ENCODE measurements around the gene ZBTB7B. TPM values are rescaled to one million over a fixed set of nuclear protein-coding genes. Genes with fewer than 3 reads are reported as not detected.
A peak's percentile ranks its signal among the peaks of the same experiment; 100 is the strongest.

ZBTB7B gene
- total and polyA plus RNA-seq, 9 of the 15 experiments (the other 6 are each of a cell fraction or from before 2014, with no cell fraction given): 0.04 to 46.5 (median 15.2) TPM

GRCh38 chr1:154973344-154974101, 29.1 kb upstream of the ZBTB7B start (continued):
- TF ChIP-seq, protein P1, sequence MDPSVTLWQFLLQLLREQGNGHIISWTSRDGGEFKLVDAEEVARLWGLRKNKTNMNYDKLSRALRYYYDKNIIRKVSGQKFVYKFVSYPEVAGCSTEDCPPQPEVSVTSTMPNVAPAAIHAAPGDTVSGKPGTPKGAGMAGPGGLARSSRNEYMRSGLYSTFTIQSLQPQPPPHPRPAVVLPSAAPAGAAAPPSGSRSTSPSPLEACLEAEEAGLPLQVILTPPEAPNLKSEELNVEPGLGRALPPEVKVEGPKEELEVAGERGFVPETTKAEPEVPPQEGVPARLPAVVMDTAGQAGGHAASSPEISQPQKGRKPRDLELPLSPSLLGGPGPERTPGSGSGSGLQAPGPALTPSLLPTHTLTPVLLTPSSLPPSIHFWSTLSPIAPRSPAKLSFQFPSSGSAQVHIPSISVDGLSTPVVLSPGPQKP (CRISPR knock-in tag; IDR thresholded peaks at IDR 0.05): no peak
- TF ChIP-seq TOE1 (IDR thresholded peaks at IDR 0.05; ENCODE audit: borderline replicate concordance) (peak; percentile 45; the same call in 1 of the 2 replicates), TOE1 (CRISPR knock-in tag; IDR thresholded peaks at IDR 0.05; ENCODE audit: borderline replicate concordance, low read depth) (no peak), TCF3 (CRISPR knock-in tag; IDR thresholded peaks at IDR 0.05) (peak; percentile 49; the same call in 1 of the 2 replicates), ZNF444 (CRISPR knock-in tag; IDR thresholded peaks at IDR 0.05) (no peak), FOXK2 (conservative IDR thresholded peaks at IDR 0.05 in 1 of 2, IDR thresholded peaks at IDR 0.05 in 1 of 2; ENCODE audit: low read depth in 2 of 2) (peak; percentile 54 to 60; a peak in 3 of 4 replicates), ARNT (IDR thresholded peaks at IDR 0.05) (peak; percentile 14 to 43; a peak in 1 of 4 replicates), JUND (IDR thresholded peaks at IDR 0.05; ENCODE audit: borderline replicate concordance, low read depth, low read length) (peak; percentile 54), JUND (tag; IDR thresholded peaks at IDR 0.05; ENCODE audit: borderline replicate concordance, low read depth, low read length) (peak; percentile 2; the same call in 1 of the 3 replicates), STAT5A (IDR thresholded peaks at IDR 0.05; ENCODE audit: borderline replicate concordance, low read length) (no peak), KLF13 (tag; IDR thresholded peaks at IDR 0.05; ENCODE audit: borderline replicate concordance, low read depth) (peak; percentile 99), GTF2F1 (IDR thresholded peaks at IDR 0.05; ENCODE audit: low read depth, low read length) (peak; percentile 47; the same call in 1 of the 2 replicates), ZNF133 (CRISPR knock-in tag; IDR thresholded peaks at IDR 0.05) (no peak), L3MBTL2 (IDR thresholded peaks at IDR 0.05) (peak; percentile 53), TCF7 (IDR thresholded peaks at IDR 0.05; ENCODE audit: borderline replicate concordance) (no peak), HNRNPLL (IDR thresholded peaks at IDR 0.05; ENCODE audit: low read depth, low read length, poor library complexity, severe bottlenecking) (peak; percentile 83), CBFA2T3 (IDR thresholded peaks at IDR 0.05) (peak; percentile 66), ZBTB2 (IDR thresholded peaks at IDR 0.05) (0 out of 2 replicates have a peak, but pooled peaks have one; percentile 49), SPI1 (IDR thresholded peaks at IDR 0.05; ENCODE audit: borderline replicate concordance, low read depth, low read length) (no peak), NCOA1 (IDR thresholded peaks at IDR 0.05; ENCODE audit: low read depth) (0 out of 2 replicates have a peak, but pooled peaks have one; percentile 13), BRD9 (IDR thresholded peaks at IDR 0.05; ENCODE audit: low read depth, partially characterized antibody) (peak; percentile 61), ZNF224 (CRISPR knock-in tag; IDR thresholded peaks at IDR 0.05) (no peak), CEBPG (CRISPR knock-in tag; IDR thresholded peaks at IDR 0.05) (no peak), CEBPG (tag; conservative IDR thresholded peaks at IDR 0.05 in 1 of 2, IDR thresholded peaks at IDR 0.05 in 1 of 2) (no peak), LARP7 (IDR thresholded peaks at IDR 0.05) (0 out of 2 replicates have a peak, but pooled peaks have one; percentile 14), TAL1 (IDR thresholded peaks at IDR 0.05) (peak; percentile 19; the same call in 1 of the 2 replicates), HMGN3 (IDR thresholded peaks at IDR 0.05; ENCODE audit: borderline replicate concordance, extremely low read depth, insufficient read length, low read depth, low read length) (peak; percentile 34), ZNF217 (CRISPR knock-in tag; IDR thresholded peaks at IDR 0.05) (no peak), HMG20B (CRISPR knock-in tag; IDR thresholded peaks at IDR 0.05) (no peak)

Data from K562 (cell line).